GM21423 (cell line): ENCODE data around the gene TGFBRAP1.

Experiments used
- ATAC-seq: cut with Tn5 transposase; IDR thresholded peaks from one replicate; pipeline ENCODE4 v1.9.1; 2021; ENCODE audit warnings: mild to moderate bottlenecking, moderate library complexity; ENCODE audit not compliant: unreplicated experiment

Gene TGFBRAP1

DNA sequence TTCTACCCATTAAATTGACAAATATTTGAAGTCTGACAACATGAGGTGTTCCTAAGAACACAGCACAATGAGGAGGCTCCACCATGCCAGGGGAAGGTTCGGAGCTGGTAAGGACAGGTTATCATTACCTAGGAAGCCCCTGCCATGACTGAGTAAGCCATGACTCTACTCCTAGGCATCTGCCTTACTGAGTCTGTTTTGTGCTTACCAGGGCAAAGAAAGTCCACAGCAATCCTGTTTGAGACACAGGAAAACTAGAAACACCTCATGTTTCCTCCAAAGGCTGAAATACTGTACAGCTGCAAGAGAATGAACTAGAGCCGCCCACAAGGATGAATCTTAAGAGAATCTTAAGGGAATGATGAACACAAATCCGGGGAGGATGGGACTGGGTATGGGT is 11.6 kb downstream of the TGFBRAP1 start:
- ATAC-seq, result no peak

DNA sequence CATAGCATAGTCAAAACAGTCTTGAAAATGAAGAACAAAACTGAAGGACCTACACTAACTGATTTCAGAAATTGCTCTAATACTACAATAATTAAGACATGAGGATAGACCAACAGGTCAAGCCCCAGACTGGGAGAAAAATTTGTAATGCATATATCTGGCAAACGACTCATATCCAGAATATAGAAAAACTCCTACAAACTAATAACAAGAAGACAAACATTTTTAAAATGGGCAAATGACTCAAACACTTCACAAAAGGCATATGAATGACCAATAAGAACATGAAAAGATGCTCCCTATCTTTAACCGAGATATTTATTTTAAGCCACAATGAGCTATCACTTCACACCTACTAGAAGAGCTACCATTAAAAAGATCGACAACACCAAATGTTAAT is 14.2 kb downstream of the TGFBRAP1 start:
- no peak for ATAC-seq

DNA sequence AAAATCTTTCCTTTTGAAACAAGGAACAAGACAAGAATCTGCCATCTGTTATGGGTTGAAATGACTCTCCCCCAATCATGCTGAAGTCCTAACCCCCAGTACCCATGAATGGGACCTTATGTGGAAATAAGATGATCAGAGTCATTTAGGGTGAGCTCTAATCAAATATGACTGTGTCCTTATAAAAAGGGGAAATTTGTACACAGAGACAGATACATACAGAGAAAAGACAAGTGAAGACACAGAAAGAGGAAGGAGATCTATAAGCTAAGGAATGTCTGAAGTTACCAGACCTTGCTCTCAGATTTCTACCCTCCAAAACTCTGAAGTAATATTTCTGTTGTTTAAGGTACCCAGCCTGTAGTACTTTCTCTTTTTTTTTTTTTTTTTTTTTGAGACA is 15.7 kb downstream of the TGFBRAP1 start:
- ATAC-seq, result no peak

DNA sequence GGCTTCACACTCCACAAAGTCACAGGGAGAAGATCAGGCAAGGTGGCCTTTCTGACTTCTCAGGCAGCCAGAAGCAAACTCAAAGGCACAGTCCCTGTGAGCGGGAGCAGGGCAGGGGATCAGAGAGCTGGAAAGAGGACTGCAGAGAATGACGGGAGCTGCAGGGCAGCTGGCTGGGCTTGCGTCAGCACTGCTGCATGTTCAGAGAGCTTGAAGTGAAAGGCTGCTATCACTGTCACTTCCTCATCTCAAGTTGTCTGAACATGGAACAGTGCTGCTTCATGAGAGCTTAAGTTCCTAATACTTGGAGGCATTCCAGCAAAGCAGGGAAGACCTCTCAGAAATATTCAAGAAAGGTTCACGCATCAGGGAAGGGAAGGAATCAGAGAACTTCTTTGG is 20.4 kb downstream of the TGFBRAP1 start:
- ATAC-seq, result no peak

DNA sequence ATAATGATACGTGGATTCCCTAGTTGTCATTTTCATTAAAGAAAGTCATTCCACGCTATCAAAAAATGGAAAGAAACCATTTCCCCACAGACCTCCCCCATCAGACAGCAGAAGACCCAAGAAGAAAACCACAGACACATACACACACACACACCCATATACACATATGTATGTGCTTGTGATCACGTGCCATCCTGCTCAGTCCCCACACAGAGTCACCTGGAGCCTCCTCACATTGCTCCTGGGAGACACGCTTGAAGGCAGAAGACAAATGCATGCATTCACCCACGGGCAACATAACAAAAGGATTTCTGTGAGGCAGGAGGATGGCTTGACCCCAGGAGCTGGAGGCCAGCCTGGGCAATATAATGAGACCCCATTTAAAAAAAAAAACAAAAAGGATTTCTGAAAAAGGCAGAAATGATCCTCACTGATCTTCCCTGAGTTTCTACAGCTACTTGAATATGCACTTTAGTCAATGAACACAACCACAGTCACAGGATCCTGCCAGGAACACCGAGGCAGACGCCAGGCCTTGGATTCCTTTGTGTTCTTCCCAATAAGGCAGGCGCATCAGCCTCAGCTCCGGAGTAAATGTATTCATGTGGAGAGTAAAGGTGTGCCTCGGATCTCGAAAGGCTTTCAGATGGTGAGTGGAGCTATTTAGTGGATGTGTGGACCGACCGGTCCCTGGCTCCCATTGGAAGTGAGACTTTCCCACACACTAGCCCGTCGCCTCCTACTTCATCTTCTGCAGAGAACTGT is 21.0 kb downstream of the TGFBRAP1 start:
- ATAC-seq, result no peak

DNA sequence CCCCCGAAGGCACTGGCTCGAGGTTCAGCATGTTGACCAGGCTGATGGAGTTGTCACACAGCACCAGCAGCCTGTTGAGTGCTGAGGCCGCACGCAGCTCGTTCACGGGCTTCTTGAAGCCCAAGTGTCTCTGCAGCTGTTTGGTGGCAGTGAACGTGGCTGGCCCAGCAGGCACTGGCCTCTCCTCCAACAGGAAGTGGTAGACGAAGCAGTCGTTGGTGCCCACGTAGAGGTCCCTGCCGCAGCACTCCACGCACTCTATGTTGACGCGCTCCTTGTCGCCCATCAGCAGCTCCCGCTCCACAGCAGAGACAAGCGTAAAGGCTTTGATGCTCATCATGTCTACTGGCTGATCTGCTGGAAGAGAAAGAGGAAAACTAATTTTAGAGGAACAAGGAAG is 21.6 kb downstream of the TGFBRAP1 start:
- ATAC-seq, result no peak

DNA sequence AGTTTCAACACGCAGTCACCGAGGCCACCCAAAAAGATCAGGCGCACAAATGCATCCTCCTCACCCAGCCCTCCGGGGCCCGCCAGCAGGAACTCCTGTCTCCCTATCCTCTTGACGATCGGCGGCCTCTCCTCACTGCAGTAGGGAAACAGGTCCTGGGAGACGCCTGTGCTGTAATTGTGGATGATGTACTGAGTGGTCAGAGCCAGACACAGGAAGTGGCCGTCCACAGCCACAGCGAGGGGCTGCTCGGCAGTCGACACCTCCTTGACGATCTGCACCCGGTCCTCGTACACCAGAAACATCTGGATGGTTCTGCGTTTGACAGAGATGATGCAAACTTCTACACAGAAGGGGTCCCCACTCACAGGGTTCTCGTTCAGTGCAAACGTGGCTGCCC is 22.0 kb downstream of the TGFBRAP1 start:
- ATAC-seq, result no peak

DNA sequence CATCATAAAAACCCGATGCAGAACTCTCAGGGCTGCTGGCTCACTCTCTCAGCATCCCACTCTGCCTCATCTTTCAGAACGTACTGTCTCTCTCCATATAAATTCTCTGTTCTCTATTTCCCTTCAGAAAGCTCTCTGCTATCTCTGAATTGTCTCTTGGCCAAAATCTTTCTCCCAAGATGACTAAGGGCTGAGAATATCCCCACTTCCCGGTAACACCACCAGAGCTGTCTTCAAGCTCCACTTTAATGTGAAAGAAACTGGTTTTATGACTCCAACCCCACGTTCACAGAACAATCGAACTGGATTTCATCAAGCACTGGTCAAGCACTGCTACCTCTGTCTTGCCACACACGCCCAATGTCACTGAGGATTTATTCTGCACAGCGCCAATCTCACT is 22.4 kb downstream of the TGFBRAP1 start:
- ATAC-seq, result no peak

DNA sequence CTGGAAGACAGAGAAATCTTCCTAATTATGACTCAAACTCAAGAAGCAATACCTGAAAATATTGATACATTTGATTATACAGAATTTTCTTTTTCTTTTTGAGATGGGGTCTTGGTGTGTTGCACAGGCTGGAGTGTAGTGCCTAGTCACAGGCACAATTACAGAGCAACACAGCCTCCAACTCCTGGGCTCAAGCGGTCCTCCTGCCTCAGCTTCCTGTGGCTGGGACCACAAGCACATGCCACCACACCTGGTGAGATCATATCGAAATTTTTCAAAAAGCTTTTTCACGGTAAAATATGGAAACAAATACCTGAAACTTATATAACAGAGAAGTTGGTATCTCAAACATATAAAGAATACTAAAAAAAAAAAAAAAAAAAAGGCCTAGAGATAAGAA is 27.9 kb downstream of the TGFBRAP1 start:
- ATAC-seq, result no peak

DNA sequence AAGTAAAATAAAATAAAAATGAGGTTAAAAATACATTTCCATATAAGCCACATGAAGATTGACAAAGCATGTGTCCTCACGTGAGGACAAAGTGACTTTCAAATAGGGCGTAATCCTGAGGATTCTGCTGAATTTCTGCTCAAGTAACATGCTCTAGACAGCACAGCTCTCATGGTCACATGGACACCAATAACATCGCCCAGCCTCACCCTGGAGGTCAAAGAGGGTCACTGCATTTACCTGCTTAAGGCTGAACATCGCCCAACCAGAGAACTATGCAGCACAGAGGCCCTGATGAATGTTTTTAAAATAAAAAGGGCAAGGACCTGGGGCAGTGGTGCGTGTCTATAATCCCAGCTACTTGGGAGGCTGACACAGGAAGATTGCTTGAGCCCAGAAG is 30.2 kb downstream of the TGFBRAP1 start:
- no peak for ATAC-seq

DNA sequence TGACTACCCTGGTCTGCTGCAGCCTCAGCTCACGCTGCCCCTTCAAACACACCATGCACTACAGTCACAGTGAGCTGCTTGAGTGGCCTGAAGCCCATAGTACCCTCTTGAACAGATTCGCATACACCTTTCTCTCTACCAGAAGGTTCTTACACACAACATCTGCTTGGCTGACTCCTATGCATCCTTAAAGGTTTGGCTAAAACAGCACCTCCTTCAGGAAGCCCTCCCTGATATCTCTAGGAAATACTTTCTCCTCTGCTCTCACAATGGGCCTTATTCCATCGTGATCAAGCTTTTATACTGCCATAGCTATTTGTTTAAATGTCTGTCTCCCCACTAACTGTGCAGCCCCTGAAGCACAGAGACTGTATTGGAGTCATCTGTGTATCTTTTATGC is 31.5 kb downstream of the TGFBRAP1 start:
- ATAC-seq, result no peak

DNA sequence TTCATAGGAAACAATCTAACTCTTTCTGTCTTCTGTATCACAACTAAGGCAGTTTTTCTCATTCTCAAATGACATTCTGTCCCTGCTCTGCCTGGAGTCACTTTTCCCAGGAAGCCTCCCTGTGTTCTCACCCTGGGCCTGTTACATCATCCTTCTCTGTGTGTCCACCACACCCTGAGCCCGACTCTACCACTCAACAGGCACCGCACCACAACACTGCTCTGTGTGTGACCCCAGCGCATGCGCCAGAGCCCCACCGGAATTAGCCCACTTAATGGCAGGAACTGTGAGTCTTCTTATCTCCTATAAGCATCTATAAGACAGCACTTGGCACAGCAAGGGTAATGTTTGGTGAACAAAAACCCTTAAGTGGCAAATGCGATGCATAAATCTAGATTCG is 32.3 kb downstream of the TGFBRAP1 start:
- no peak for ATAC-seq

DNA sequence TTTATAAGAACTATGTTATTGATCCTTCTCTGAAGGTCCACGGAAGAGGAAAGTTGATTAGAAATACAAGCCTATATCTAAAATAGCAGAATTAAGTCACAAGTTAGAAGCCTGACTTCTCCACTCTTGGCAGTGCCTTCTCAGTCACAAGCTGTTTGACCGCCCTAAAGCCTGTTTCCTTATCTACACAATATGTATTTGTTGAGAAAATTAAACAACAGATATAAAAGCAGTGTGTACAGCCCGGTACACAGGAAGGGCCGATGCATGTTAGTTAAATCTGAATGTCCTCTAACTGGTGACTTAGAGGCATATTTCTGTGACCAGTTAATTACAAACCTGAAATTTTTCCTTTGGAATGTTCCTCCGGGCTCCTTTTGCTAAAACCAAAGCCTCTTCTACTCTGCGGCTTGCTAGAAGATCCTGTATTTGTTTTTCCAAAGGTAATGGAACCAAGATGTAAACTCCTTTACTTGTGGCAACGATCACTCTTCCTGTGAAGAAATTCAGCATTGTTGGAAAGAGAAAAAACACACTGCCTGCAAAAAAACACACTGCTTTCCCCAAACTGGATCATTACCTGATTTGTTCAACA is 33.4 kb downstream of the TGFBRAP1 start:
- ATAC-seq, result no peak

DNA sequence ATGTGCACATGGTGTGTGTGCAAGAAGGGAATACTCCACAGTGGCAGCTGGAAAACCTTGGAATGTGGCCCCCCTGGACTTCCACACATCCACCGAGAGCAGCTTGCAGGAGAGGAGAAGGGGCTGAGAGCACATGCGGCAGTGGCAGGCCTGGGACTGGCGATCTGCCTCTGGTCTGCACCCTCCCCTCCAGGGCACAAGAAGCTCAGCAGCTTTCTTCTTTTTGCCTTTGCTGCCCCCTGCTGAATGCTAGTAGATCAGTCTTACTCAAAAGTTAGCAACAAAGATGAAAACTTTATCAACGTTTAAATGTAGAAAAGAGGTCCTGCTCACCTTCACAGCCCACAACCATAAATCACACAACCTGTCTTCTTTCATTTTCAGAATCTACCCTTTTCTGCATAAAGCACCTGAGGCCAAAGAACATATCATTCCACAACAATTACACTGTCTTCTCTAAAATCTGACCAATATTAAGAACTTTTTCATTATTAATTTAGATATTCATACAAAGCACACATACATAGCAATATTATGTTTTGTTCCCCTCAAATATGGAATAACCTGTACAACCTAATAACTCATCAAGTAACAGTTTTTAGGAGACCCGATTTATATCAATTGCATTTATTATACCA is 34.6 kb downstream of the TGFBRAP1 start:
- no peak for ATAC-seq

DNA sequence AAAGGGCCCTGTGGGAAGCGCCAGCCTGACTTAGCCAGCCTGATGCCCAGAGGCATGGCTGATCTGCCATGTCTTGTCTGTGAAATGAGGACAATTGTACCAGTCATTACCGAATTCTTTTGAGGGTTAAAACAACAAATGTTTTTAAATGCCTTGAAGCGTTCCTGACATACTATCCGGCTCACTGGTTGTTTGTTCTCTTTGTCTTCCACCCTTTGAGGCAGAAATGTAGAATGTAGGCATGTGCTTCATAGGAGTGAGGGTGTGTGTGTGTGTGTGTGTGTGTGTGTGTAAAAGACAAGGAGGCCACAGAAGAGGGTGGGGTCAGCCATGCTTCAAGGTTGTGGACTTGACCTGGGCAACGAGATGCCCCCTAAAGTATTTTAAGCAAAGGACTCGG is 35.5 kb downstream of the TGFBRAP1 start:
- ATAC-seq, result no peak

DNA sequence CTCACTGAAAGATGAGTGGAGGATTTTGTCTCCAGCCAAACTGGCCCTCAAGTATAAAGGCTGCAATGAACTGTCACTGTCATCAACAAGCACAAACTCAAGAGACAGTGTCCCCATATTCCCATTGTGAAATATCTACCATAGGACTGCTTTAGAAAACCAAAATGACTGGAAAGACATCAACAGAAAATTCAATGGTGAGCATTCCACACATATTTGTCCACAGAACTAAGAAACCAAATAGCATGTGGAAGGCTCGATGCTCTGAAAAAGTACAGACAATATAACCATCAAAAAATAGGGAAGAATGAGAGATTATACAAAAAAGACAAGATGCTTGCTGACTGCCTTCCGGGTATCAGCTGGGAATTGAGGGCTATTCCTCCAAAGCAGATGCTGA is 37.6 kb downstream of the TGFBRAP1 start:
- ATAC-seq, result no peak

DNA sequence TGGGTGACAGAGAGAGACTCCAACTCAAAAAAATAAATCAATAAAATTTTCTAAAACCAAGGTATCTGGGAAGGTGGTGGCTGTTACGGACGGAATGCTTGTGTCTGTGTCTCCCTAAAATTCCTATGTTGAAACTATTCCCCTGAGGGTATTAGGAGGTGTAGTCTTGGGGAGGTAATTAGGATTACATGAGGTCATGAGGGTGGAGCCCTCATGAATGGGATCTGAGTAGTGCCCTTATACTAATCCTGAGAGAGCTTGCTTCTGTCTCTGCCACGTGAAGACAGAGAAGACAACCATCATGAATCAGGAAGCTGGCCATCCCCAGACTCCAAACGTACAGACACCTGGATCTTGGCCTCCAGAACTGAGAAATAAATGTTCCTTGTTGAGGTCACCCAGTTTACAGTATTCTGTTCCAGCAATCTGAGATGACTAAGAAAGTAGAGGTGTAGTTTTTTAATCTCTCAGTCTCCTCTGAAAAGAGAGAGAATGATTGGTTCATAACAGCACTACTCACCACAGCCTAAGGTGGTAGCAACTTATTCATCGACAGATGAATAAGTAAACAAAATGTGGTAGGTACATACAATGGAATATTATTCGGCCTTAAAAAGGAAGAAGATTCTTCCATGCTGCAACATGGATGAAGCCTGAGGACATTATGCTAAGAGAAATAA is 38.4 kb downstream of the TGFBRAP1 start:
- ATAC-seq, result no peak

DNA sequence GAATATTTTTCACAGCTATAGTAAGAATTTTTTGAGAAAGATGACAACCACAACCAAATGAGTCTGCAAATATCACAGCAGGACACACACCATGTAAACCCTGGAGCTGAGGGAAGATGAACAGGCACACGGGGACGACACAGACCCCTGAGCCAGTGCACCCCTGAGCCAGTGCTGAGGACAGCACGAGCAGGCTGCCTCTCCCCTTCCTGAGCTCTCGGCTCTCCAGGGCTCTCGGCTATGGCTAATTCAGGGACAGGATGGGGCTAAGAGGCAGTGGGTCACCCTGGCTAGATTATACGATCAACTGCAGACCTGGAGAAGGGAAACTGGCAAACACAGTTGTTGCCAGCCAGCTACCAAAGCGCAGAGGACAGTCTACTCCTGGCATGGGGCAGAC is 41.4 kb downstream of the TGFBRAP1 start:
- ATAC-seq, result no peak

DNA sequence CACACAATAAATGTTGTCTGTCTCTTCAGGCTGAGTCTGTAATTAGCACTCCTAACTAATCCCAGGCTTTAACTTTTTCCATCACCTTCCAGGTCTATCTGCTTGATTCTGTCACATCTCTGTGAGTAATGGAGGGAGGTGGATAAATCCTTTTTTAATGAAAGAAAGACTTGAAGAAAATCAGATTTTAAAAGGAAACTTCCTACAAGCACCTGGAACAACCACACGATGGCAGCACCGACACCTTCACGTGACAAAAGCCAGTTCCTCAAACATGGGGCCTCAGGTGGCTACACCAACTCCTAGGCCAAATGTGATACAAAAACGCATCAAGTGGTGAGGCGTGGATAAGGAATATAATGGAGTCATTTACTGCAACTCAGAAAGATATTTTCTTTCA is 41.8 kb downstream of the TGFBRAP1 start:
- peak; percentile 62 for ATAC-seq

DNA sequence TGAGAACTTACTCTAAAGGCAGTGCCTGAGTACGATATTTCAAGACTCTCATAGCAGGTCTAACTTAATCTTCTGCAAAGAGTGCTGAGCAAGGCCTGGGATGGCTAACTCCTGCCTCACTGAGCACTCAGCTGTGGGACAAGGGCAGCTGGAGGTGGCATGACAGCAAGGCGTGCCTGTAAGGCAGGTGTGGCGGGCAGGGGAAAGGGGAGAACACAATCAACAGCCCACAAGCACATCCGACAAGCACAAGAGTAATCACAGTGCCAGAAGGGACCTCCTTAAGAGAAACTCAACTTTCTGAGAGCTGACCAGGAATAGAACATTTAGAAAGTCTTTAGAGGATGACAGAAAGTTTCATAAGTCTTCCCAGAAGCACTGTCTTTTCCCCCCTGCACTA is 46.0 kb downstream of the TGFBRAP1 start:
- ATAC-seq, result no peak

DNA sequence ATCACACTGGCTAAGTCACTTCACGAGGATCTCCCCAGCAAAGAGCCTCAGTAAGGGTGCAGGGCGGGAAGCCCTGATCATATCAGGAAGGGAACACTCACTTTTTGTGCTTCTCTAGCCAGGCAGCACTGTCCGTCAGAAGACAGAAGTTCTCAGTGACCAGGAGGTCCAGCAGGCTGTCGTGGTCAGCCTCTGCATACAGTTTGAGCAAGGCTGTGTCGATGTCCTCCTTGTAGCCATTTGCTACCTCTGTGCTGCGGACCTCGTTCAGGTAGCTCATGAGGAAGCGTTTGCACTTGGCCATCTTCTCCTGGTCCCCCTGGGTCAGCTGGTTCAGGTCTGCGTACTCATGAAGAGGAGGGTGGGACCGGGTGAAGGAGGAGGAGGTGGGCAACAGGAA is 49.3 kb downstream of the TGFBRAP1 start:
- no peak for ATAC-seq

DNA sequence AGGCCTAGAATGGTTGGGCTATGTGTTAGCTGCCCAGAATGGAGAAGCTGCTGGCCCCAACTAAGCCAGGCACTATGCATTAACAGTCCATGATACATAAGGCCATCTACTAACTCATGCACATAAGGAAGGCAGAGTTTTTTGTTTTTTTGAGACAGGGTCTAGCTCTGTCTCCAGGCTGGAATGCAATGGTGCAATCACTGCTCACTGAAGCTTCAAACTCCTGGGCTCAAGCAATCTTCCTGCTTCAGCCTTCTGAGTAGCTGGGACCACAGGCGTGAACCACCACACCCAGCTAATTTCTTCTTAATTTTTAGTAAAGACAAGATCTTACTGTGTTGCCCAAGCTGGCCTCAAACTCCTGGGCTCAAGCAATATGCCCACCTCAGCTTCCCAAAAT is 50.4 kb downstream of the TGFBRAP1 start:
- ATAC-seq, result no peak
